ENCODE data around the gene UFL1.

The UFL1 gene

DNA sequence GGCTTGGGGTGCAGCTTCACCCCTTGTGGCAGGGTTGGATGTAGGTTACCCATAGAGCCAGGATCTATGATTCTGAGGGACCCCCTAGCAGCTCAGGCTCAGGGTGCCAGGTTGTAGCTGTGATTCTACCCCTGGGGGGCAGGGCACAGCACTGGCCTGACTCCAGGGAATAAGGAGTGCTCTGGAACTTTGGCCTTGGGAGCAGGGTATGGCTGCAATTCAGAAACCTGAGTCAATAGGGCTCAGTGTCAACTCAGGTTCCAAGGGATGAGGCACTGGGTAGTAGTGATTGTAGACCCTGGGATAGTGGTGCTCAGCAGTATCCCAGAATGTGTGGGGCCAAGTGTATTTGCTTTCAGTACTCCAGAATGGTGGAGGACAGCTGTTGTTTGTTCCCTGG is 49.9 kb downstream of the UFL1 start:
- no peak for DNase-seq (ENCODE audit: low read depth, low spot score)

DNA sequence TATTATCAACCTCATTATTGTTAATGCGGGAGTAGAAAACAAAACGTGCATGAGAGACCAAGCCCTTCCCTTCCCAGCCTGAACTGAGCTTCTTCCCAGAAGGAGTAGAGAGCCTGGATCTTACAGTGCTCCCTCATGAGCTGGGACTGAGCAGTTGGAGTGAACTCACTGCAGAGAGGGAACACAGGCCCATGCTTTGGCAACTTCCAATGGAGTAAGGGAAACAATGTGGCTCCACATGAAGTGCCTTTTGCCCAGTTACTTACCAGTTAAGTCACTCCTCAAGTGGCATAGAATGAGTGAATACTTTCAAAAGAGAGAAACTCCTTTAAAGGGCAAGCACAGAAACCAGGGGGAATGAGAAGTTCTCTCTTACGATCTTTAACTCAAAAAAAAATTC is 53.8 kb downstream of the UFL1 start:
- no peak for DNase-seq (ENCODE audit: low read depth, low spot score)

DNA sequence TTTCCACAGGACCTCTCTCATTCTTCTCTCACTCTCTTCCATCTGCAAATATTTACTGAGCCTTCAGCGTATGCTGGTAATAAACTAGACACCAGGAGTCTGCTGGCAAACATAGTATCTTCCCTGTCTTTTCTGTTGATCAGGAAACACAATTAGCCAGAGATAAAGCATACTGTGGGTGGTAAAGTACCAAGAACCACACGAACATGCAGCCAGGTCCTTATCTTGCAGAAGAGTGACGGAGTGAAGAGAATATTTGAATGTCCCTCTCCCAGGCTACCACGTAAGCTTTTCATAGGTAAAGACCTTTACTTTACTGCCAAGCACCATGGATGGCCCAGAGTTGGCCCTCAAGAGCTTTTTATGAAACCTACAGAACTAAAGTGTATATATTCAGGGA is 54.6 kb downstream of the UFL1 start:
- no peak for DNase-seq (ENCODE audit: low read depth, low spot score)

DNA sequence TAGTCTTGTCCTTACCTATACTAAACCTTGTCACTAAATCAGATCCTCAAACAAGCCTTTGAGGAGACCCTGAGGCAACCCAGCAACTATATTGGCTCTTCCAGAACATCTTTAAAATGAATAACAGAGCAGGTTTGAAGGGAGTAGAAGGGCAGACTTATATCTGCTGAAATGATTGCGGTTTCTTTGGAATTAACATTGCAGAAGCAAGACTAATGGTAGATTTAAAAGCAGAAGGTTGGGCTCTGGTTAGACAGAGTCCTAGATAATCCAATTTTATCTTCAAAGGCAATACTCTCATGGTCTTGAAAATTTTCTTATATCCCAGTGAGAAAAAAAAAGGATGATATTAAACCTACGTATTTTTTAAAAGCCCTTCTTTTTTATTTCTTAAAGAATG is 60.4 kb downstream of the UFL1 start:
- no peak for DNase-seq (ENCODE audit: low read depth, low spot score)

DNA sequence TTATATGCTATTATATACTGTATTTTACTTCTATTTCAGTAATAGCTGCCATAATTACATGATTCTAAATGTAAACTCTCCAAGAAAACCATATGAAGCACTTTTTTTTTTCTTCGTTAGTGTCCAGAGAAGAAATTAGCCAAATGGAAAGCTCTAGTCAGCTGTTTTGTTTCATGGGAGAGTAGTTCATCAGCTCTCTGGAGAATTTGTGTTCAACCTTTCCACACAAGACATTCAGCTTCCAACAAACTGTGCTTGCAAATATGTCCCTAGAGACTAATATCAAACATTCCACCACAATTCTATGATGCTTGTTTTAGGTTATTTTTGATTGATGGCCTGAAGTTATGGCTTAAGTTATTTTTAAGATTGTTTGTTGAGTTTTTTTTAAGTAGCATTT is 60.8 kb downstream of the UFL1 start:
- no peak for DNase-seq (ENCODE audit: low read depth, low spot score)

DNA sequence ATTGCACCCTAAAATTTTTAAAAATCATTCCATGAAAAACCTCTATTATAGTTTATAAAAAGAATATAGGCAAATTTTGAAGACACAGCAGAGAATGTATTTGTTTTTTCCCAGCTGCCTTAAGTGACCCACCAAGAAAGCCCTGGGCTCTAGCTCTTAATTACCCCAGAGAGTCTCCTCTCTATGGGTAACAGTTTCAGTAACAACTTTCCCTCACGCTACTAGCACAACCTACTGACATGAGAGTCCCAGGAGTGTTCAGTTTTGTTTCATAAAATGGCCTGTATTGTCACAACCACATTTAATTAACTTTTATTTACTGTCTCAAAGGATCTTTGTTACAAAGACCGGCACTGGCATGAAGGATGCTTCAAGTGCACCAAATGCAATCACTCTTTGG is 82.8 kb downstream of the UFL1 start:
- DNase-seq (ENCODE audit: low read depth, low spot score), result no peak
